NCI-H1105 (cell line): Measurements from ENCODE around the gene ZFYVE28.

Experiments
- DNase-seq: peaks from one replicate; lab custom pipeline; 2025; lab: John Stamatoyannopoulos, UW

The ZFYVE28 gene

DNA sequence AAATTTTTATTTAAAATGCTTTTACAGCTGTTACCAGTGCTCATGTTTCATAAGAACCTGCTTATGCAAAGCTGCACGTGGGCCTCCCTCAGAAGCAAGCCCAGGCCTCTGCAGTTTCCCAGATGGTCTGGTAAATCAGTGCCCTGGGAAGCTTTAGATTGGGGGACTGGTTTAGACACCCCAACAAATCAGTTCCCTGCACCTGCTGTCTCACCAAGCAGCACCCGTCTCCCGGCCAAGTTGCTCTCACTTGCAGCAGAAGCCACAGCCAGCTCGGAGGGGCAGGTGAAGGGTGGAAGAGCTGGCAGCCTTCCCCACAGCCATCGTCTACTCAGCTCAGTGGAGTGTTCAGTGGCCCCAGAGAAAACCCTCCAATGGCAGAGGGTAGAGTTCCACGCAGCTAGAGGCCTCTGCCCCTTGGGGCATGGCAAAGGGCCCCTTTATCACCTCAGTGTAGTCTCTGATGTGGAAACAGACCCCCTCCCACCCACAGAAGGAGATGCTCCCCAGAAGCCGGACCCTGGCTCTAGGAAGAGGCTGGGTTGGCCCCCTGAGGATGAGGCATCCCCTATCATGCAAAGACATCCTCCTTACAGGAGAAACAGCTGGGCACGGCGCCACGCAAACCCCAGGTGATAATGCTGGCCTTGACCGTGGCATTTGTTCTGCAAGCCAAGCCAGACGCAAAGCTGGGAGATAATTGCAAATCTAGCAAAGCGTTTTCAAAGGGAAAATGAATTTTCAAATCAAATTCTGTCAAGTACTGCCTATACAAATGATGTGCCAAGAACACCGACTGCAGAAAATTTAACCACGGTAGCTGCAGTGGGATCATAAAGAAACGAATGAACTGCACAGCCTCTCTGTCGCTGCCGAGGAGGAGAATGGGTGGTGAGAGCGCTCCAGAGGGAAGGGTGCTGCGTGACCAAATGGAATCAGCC lies 51.9 kb downstream of the ZFYVE28 start:
- DNase-seq = peak; percentile 31

DNA sequence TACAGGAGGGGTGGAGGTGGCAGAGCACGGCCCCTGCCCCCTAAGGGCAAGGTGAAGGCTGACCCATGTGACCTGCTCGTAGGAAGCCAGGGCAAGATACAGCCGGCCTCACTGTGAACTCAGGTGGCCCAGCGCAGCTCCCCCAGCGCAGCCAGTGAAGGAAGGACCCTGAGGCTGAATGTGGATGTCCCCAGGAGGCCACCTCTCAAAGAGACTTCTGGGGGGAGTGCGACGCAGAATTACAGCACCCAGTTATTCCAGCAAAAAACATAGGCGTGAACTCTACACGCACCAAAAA lies 52.6 kb downstream of the ZFYVE28 start:
- no peak for DNase-seq

DNA sequence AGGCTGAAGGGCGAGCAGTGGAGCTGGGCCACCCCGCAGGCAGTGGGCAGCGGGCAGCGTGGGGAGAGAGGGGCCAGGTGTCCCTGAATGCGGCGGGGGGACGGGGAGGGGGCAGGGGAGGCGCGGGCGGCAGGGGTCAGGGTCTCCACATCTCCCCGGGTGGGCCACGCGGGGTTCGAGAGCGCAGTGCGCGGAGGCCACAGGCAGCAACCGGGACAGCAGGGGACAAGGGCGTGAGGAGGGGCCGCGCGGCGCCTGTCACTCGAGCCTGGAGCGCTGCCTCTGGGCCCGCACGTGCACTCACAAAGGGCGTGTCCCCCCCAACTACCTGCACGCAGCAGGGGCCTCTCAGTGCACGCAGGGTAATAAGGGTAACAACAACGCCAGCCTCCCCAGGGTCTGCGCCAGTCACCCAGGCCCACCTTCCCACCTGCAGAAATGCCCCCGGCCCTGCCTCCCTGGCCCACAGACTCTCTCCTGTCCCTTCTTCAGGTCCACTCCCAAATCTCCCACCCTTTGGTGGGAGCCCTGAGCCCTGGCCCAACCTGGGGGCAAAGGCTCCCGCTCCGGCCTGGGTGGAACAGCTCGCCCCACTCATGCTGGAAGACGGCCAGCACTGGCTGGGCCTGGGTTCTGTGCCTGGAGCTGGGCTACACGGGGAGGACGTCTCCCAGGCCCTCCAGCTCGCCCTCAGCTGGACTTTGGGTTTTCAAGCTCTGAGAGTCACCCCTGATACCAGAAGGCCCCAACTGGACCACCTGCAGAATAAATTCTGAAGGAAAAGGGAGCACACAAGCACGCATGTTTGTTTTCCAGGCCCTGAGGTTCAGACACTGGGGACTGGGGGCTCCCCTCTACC lies 53.2 kb downstream of the ZFYVE28 start:
- DNase-seq = no peak

DNA sequence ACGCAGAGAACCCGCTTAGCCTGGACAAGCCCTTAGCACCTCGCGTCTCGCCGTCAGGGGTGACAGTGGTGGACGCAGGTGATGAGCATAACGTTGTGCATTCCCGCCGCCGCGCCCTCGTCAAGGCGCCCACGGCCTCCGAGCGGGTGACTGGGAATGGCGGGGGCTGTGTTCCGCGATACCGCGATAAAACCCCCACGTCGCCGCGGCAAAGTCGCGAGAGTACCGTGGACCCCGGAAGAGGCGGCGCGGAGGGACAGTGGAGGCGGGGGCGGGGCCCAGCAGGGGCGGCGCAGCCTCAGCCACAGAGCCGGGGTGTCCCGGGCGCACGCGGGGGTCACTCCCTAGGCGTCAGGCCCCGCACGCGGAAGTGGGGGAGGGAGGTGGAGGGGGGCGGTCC lies 53.8 kb downstream of the ZFYVE28 start:
- DNase-seq = no peak

DNA sequence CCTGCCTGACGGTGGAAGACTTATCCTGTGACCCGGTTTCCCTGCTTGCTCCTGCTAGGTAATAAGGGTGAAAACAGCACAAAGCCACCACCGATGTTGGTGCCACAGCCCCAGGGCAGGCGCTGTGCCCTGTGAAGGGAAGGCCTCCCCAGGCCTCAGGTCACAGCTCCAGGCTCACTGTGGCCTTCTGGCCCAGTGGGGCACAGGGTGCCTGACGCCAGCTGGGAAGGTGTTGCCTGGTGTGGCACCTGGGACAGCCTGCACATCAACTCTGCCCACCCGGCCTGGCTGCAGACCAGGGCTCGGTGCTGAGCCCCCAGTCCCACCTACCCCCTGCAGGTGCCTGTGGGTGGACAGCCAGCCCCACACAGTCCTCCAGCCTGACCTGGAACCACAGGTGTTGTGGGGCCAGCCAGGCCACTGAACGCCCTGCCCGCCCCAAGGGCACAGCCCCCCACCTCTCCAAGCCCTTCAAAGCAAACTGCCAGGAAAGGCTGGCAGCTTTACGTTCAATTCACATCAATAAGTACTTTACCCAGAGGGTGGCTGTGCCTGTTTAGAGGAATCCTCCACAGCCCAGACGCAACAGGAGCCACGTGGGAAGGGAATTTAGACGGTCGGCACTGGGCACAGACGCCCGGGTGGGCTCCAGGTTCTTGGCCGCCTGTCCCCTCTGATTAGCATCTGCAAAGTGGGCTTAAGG lies 54.3 kb downstream of the ZFYVE28 start:
- DNase-seq = no peak

DNA sequence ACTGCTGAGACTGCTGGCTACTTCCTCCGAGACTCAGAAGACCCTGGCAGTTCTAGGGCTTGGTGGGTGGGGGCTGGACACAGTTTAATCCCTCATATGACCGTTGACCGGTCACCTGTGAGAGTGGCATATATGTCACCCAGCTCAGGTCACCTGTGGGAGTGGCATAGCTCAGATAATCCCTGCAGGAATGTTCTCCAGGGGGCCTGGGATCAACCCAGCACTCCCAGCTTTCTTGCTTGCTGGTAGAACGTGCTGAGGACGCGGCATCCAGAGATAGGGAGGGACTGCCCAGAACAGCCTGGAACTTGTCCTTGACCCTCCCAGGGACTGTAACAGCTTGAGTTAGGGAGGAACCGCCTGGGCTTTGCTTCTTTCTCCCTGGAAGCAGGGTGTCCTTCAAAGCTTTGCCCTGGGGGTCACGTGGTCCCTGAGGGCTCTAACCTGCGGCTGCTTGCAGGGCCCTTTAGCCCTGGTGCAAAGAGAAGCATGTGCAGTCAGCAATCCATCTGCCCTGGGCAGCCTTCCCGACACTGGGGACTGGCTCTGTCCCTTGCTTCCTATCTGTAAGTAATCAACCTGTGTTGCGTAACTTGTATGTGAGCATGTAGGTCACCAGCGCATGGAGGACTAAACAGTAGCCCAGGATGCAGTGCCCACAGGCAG lies 55.3 kb downstream of the ZFYVE28 start:
- no peak for DNase-seq

DNA sequence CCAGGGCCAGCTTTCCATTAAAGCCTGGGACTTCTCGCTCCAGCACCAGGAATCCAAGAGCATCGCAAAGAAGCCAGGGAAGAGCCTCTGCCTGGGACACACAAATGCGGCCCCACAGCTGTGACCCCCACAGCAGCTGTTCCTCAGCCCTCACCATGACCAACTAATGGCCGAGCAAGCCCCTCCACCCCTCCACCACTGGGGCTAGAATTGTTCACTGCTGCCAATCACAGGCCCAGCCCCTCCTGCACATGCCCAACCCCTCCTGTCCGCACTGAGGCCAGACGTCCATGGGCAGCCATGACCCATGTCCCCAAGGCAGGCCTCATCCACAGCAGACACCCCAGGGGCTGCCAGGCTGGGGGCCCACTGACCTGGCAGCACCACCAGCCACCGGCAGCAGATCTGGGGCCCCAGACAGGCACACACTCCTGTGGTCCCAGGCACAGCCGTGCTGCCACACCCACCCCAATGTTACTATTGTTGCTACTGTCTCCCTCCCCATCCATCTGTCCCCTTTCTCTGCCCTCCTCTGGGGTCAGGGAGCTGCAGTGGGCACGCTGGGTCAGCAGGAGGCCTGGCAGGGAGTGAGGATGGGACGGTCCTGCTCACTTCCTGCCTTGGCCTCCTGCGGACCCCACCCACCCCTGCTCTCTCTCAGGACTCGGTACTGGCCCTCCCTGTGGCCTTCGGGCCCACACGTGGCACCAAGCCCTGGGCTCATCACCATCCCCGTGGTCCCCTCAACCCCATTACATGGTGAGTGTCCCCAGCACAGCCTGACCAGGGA lies 56.0 kb downstream of the ZFYVE28 start:
- no peak for DNase-seq

DNA sequence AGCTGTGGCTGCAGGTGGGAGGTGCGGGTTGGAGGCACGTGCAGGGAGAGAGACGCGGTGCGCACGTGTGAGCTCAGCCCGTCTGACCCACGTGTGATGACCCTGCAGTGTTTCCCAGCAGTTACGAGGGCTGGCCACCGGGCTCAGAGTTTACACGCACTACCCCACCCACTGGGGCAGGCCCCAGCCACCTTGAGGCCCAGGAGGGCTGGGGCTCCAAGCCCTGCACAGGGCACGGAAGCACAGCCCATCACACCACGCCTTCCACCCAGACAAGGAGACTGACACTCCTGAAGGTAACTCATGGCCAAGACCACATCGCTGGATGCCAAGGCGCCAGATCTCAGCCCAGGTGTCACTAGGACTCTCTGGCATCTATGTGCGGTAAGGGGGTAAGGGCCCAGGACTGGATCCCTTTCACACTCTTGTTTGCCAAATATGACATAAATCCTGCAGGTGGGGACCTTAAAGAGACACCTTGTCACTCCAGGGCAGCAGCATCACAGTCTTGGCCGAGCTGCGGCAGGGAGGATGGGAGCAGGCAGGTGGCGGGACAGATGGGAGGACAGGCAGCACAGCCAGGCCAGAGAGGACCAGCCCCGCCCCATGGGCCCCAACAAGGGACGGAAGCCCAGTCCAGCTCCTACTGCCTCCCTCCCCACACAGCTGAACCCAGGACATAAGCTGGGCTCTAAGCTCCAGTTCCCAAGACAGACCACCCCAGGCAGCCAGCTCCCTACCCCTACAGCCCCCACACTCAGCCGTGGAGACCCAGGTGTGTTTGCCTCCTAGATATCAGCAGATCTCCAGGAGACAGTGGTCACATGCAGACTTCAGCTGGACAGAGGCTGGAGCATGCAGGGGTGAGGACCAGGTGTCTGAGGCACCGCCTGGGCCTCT lies 56.8 kb downstream of the ZFYVE28 start:
- DNase-seq = no peak

DNA sequence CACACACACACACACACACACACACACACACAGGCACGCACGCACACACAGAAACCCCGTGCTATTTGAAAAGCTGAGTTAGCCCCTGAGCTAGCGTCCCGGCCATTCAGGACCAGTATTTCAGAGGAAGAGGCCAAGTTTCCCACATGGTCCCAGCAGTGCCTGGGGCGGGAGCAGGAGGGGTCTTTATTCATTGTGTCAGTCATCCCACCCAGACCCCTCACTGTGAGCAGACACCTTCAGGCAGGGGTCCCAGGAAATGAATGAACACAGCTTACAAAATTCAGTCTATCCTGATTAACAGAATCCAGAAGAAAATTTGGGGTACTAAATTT lies 58.1 kb downstream of the ZFYVE28 start:
- DNase-seq = no peak

DNA sequence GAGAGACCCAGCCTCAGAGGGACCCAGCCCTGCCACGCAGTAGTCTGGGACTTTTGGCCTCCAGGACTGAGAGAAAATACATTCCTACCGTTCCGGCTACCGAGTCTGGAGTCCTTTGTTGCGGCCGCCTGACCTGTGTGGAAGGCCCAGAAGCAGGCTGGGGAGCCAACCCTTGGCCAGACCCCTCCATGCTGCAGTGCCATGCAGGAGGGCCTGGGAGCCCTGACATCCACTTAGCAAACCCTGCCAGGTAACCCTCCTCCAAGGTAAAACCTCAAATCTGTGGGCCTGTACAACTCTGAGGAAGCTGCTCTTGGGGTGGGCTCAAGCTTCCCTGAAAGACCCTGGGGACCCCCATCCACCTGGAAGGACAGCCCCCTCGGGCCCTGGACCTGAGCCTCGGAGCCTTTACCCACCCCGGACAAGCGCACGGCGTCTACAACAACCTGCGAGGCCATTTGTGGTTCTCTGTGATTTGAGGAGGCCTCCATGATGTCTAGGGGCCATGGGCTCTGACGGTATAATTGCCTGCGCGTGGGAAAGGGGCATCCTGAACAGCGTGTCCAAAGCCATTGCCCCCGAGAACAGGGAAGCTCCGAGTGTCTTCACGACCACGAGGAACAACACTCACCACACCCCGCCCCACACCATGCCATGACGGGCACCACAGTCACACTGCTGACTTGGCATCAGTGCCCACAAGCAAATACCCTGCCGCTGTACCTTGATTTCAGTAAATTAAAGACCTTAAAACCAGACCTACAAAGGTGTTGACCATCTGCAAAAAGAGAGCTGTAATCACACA lies 58.7 kb downstream of the ZFYVE28 start:
- no peak for DNase-seq

DNA sequence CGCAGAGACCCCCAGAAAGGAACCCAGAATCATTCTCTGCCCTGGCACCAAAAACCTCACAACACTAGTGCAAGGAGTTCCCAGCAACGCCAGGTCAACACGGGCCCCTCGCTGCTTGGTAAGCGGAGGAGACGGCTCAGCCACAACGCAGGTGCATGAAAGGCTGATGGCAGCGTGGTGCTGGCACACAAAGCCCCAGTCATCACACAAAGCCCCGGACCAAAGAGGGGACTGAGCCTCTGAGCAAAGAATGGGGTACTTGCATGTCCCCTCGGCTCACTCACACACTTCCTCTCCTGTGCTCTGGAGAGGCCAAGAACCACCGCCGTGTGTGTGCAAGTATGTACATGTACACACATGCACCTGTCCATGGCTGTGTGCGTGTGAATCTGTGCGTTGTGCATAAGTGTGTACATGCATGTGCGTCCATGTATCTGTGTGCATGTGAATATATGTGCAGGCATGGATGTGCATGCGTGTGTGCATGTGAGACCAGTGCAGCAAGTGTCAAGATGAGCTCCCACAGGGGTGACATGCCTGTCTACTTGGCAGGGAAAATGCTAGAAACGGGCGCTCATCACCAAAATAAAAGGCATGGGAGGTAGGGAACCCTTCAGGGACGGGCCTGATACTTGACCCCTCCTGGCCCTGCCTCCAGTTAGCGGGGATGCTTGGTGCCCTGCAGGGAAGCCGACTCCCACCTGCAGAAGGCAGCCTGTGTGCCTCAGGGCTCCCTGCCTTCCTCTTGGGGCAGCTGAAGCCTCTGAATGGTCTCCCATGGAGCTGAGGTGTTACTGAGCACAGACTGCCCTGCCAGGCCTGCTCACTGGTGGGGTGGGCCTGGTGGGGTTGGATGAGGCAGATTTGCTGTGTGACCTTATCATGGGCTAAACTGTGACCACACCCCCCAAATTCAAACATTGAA lies 60.4 kb downstream of the ZFYVE28 start:
- DNase-seq = no peak

DNA sequence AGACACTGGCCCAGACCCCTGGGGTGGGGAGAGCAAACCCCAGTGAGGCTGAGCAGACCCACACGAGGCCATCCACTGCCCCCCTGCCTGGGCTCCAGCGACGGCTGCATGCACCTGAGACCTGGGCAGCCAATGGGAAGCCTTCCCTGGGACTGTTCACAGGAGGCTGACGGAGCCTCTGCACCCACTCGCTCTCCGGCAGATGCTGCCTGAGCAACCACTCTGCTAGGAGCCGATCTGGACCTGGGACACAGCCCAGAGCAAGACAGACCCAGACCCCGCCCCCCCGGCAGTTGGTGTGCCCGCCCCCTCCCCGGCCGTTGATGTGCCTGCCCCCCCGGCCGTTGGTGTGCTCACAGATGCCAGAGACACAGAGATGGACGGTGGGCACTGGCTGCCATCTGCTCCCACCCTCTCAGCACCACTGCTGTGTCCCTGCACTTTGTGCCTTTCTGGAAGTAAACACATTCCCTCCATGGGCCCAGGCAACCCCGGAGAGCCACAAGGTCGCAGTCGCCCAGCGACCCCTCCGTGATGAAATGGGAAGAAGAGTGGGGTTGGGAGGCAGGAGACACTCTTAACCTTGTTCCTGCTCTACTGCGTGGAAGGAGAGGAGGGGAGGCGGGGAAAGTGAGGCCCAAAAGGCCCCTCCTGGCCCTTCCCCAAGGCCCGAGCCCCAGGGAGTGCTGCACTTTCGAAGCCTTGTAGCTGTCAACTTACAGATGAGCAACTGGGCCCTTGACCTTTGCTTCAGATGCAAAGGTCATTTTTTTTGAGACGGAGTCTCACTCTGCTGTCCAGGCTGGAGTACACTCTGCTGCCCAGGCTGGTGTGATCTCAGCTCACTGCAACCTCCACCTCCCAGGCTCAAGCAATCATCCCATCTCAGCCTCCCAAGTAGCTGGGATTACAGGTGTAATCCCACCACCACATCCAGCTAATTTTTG lies 62.0 kb downstream of the ZFYVE28 start:
- DNase-seq = no peak

DNA sequence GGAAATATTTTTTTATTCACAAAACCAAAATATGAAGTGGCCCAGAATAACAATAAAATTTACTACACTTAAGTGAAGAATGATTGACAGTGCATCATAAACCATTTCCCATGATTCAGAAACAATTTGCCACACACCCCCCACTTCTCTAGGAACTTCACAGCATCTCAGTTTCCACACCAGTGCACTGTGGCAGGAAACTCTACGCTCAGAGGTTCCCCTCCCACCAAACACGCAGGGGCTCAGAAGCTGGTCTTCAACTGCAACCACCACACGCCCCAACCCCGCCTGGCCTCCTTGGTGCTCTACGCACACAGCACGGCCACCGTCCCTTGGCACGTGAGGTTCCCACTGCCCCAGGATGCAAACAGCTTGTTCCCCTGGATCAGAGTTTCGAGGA lies 63.7 kb downstream of the ZFYVE28 start:
- DNase-seq = no peak

DNA sequence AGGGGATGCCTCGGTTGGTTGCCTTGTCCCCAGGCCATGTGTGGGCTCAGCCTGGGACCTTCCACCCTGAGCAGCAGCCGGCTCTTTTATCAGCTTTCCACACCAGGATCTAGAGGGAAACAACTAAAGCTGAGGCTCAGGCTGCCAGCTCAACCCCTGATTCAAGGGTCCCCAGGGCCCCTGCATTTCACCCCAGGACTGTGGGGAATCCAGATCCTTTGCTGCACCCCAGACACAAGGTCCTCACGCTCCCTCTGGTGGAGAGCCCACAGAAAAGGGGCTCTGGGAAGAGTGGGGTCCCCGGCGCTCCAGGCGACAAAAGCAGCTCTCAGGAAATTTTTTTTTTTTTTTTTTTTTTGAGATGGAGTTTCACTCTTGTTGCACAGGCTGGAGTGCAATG lies 64.3 kb downstream of the ZFYVE28 start:
- no peak for DNase-seq

DNA sequence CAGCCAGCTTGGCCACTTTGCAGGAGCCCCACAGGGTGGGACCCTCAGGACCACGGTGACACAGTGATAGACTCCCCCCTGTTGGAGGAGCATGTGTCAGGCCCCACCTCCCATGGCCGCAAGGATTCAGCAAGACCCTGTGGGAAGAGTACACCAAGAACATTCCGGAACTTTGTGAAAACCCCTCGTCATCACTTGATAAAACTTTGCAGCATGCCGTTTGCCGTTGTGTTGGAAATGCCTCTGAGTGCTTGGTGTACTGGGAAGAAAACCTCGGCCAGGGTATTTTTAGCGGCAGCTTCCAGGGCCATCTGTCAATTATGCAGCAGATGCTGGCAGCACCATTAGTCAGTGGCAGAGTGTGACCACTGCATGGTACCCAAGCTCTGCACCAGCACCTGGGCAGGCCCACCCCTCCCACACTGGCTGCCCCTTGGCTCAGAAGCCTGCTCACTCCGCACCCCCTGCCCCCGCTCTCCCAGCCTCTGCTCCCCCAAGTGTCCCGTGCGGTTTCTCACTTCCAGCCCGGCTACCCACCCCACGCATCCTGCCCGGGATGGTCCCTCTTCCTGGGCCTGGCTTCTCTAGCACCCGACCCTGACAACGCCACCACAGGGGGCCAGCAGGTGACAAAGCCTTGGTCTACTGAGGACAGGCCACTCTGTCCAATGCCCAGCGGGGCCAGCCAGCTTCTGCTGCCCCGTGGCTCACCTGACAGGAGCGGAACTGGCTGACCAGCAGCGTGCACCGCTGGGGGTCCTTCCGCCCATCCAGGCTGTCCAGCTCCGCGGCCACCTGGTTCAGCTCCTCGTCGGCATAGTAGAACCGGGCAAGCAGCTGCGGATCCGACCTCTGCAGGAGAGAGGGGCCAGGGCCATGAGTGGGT lies 65.0 kb downstream of the ZFYVE28 start:
- no peak for DNase-seq

DNA sequence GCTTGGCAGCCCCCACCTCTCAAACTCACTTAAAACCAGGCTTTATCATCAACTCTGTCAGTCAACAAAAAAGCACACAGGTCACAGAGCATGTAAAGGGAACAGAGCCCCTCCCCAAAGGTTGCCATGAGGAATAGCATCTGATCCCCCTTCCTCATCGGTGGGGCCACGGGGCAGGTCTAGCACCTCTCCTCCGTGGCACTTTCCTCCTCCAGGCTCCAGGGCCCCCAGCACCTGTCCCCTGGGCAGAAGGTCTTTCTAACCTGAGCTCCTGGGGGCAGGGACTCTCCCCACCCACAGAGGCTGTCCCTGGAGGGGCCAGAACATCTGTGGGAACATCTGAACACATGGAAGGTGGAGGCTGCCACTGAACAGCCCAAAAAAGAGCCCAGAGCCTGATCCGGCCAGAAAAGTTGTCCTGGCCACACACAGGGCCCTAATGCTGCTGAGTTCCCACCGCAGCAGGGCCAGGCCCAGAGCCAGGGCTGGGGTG lies 65.7 kb downstream of the ZFYVE28 start:
- no peak for DNase-seq
